Naive thymus-derived CD4-positive, alpha-beta T cell (primary cell): Measurements from ENCODE around the gene ZNF276. TPM values are rescaled to one million over a fixed set of nuclear protein-coding genes. Genes with fewer than 3 reads are reported as not detected.
A peak's percentile ranks its signal among the peaks of the same experiment; 100 is the strongest.
"Not testable (repeated sequence)": the region's sequence is repeated elsewhere in the genome, so short reads cannot be mapped to it uniquely, and the experiment has no call there.

Source experiments
- ATAC-seq: fragments of 150-1000 bp; cut with Tn5 transposase; 2 replicates; pipeline ENCODE4 v1.10.0; 2021; ENCODE audit warnings: mild to moderate bottlenecking, moderate library complexity
- CTCF ChIA-PET: fragments of 350-600 bp; sonication (Branson Sonifier 250); formaldehyde crosslinking; loops from one replicate; lab custom pipeline; 2021; ENCODE audit warnings: antibody characterized with exemption; lab: Charles Lee
- POLR2A ChIA-PET: fragments of 350-600 bp; sonication (Branson Sonifier 250); formaldehyde crosslinking; loops from one replicate; lab custom pipeline; 2021; ENCODE audit warnings: antibody characterized with exemption, inconsistent platforms; lab: Charles Lee
- DNase-seq, 9 donors: peaks; one replicate each; pipeline versions ENCODE4 v3.0.0 to v3.0.0-alpha.2; 2020 to 2022; ENCODE audit warnings: mixed read lengths in 1 of 9
- H3K27ac ChIP-seq: one replicate; pipeline ENCODE4 v1.7.0; 2013; ENCODE audit warnings: mild to moderate bottlenecking, low read depth, low read length, moderate library complexity
- H3K27me3 ChIP-seq, 2 donors: one replicate each; pipeline ENCODE4 v1.7.0; 2013; ENCODE audit warnings: low read length in 2 of 2, mild to moderate bottlenecking in 2 of 2, moderate library complexity in 2 of 2; ENCODE audit not compliant: control insufficient read depth in 2 of 2, insufficient read depth in 2 of 2
- H3K36me3 ChIP-seq, 3 experiments: 1 replicate in 2 of 3; 2 replicates in 1 of 3; pipeline ENCODE4 v1.7.0; 2013; ENCODE audit warnings: low read length in 3 of 3, mild to moderate bottlenecking in 3 of 3, moderate library complexity in 1 of 3; ENCODE audit not compliant: insufficient read depth in 3 of 3, control insufficient read depth in 2 of 3
- H3K4me1 ChIP-seq, 2 donors: one replicate each; pipeline ENCODE4 v1.7.0; 2013; ENCODE audit warnings: low read length in 2 of 2, mild to moderate bottlenecking in 2 of 2, moderate library complexity in 1 of 2; ENCODE audit not compliant: control insufficient read depth in 2 of 2, insufficient read depth in 2 of 2
- H3K4me3 ChIP-seq: 2 replicates; pipeline ENCODE4 v1.7.0; 2013; ENCODE audit warnings: mild to moderate bottlenecking, low read length
- H3K9me3 ChIP-seq, 3 experiments: 1 replicate in 2 of 3; 2 replicates in 1 of 3; pipeline ENCODE4 v1.7.0; 2013; ENCODE audit warnings: low read length in 3 of 3; ENCODE audit not compliant: control insufficient read depth in 2 of 3
- H3K27ac Mint-ChIP-seq, 9 donors: one replicate each; pipeline ENCODE4 v1.8.0; 2020 to 2022; ENCODE audit warnings: mixed read lengths in 9 of 9, mild to moderate bottlenecking in 8 of 9, moderate library complexity in 5 of 9, inconsistent platforms in 2 of 9
- H3K27me3 Mint-ChIP-seq, 5 donors: one replicate each; pipeline ENCODE4 v1.8.0; 2021 to 2022; ENCODE audit warnings: mixed read lengths in 5 of 5, mild to moderate bottlenecking in 1 of 5
- H3K36me3 Mint-ChIP-seq, 5 donors: one replicate each; pipeline ENCODE4 v1.8.0; 2020 to 2022; ENCODE audit warnings: mixed read lengths in 5 of 5, mild to moderate bottlenecking in 3 of 5, inconsistent platforms in 1 of 5
- H3K4me1 Mint-ChIP-seq, 7 donors: one replicate each; pipeline ENCODE4 v1.8.0; 2020 to 2022; ENCODE audit warnings: mixed read lengths in 7 of 7, mild to moderate bottlenecking in 3 of 7, inconsistent platforms in 1 of 7
- H3K4me3 Mint-ChIP-seq, 10 donors: one replicate each; pipeline ENCODE4 v1.8.0; 2020 to 2022; ENCODE audit warnings: mild to moderate bottlenecking in 10 of 10, mixed read lengths in 10 of 10, moderate library complexity in 6 of 10, inconsistent platforms in 2 of 10
- H3K9me3 Mint-ChIP-seq, 11 donors: one replicate each; pipeline ENCODE4 v1.8.0; 2020 to 2022; ENCODE audit warnings: mixed read lengths in 11 of 11, mild to moderate bottlenecking in 4 of 11, inconsistent platforms in 1 of 11, moderate library complexity in 1 of 11
- intact Hi-C, 2 donors: fragments of 100-400 bp; cut with micrococcal nuclease; formaldehyde crosslinking; loops; one replicate each; pipeline ENCODE4 v1.15.1; 2023
- polyA plus RNA-seq, 2 donors: library from polyadenylated mRNA; unstranded; fragments of 300-500 nt; fragmentation: Illumina TruSeq; gene quantifications; one replicate each; pipeline ENCODE4 v1.2.3, GENCODE V29; 2021
- total RNA-seq, 6 experiments: library from RNA in 5 of 6; stranded (reverse) in 5 of 6; gene quantifications; 1 replicate in 5 of 6; 2 replicates in 1 of 6; pipeline ENCODE4 v1.2.3 and lab custom pipeline; 2021 to 2026

Gene ZNF276
- total and polyA plus RNA-seq, 7 experiments from 2014 or later, result 17.0 to 160 (median 115) TPM

DNA sequence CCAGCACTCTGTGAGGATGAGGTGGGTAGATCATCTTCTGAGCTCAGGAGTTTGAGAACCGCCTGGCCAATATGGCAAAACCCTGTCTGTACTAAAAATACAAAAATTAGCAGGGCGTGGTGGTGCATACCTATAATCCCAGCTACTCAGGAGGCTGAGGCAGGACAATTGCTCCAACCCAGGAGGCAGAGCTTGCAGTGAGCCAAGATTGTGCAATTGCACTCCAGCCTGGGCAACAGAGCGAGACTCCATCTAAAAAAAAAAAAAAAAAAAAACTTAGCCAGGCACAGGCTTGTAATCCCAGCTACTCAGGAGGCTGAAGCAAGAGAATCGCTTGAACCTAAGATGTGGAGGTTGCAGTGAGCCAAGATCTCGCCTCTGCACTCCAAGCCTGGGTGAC lies 56.9 kb downstream of the ZNF276 start:
- intact Hi-C loops, H3K27ac Mint-ChIP-seq, H3K4me3 Mint-ChIP-seq, H3K36me3 Mint-ChIP-seq, H3K9me3 Mint-ChIP-seq, H3K4me1 ChIP-seq, H3K4me3 ChIP-seq, H3K27me3 ChIP-seq, H3K4me1 Mint-ChIP-seq, H3K27me3 Mint-ChIP-seq, H3K9me3 ChIP-seq, ATAC-seq, H3K27ac ChIP-seq, DNase-seq, H3K36me3 ChIP-seq: not testable (repeated sequence)
- ChIA-PET CTCF (interaction anchor here (0.6 to 0.7 kb wide), 3 partner anchors 17 to 380 kb away, joined by 3 to 6 read pairs (median 4); no protein-coding TSS in a partner anchor), POLR2A (interaction anchor here (0.6 kb wide), 1 partner anchor 89 kb away, joined by 3 read pairs; no protein-coding TSS in a partner anchor)

DNA sequence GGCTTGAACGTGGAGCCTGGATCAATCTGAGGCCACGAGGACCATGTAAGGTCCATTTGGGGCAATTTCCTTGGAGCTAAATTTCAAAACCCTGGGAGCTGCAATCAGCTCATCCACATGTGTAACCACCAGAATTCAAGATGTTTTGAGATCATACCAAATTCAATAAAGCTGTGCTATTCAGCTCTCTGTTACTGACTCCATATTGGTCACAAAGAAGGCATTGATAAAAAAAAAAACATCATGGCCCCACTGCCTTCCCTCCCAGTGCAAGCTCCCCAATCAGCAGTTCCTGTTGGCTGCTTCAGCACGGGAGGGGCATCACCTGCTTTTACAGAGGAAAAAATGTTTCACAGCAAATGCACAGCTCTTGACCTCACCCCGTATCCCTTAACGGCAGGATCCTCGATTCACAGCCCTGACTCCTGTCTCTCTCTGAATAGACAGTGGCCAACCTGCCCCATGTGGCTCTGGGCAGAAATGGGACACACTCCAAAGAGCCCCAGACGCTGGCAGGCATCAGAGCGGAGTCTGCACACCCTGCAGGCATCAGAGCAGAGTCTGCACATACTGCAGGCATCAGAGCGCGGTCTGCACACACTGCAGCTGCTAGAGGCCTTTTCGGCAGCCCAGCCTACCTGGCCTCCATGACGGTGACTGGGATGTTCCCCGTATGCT lies 58.0 kb downstream of the ZNF276 start:
- Histone ChIP-seq H3K4me3 (no peak overlapping the region), H3K9me3 (no peaks in the 10 kb centered on the region), H3K36me3 (no peaks in the 10 kb centered on the region), H3K4me1 (peaks cover 2 to 10% of the 10 kb centered on the region in 2 donors), H3K27ac (no peak overlapping the region), H3K27me3 (no peaks in the 10 kb centered on the region)
- Mint-ChIP-seq H3K36me3 (peaks cover 0 to 9% (median 0%) of the 10 kb centered on the region in 5 donors), H3K9me3 (no peaks in the 10 kb centered on the region), H3K4me1 (peaks cover 2 to 8% (median 7%) of the 10 kb centered on the region in 7 donors), H3K4me3 (no peak overlapping the region), H3K27ac (no peak overlapping the region), H3K27me3 (no peaks in the 10 kb centered on the region)
- ChIA-PET POLR2A (no interaction called here), CTCF (no interaction called here)
- ATAC-seq (no peak), DNase-seq (no peak)
- intact Hi-C loops, result no loop called here

DNA sequence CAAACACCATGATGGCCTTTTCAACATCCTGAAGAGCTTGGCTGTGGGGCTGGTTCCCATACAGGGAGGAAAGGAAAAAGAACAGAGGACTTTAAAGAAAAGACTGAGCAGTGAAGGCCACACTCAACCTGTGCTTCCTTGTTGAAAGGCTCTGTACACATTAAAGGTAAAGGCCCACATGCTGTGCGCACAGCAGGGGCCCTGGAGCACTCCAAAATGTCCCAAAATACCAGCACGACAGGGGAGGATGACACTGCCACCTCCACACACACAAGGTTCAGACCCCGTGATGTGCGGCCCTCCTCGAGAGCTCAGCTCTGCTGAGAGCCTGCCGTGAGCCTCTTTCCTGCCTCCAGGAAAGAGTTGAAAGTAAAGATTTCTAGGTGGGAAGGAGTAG lies 58.6 kb downstream of the ZNF276 start:
- H3K4me1 ChIP-seq, result peaks cover 7 to 16% of the 10 kb centered on the region in 2 donors
- H3K4me3 Mint-ChIP-seq, result no peak overlapping the region
- DNase-seq (no peak), ATAC-seq (no peak)
- no peaks in the 10 kb centered on the region for H3K27me3 ChIP-seq
- intact Hi-C loops, result no loop called here
- H3K36me3 Mint-ChIP-seq, result peaks cover 0 to 13% (median 0%) of the 10 kb centered on the region in 5 donors
- H3K4me1 Mint-ChIP-seq, result peaks cover 7 to 13% (median 12%) of the 10 kb centered on the region in 7 donors
- H3K27me3 Mint-ChIP-seq, result no peaks in the 10 kb centered on the region
- POLR2A ChIA-PET, result no interaction called here
- H3K9me3 ChIP-seq, result no peaks in the 10 kb centered on the region
- H3K27ac Mint-ChIP-seq, result no peak overlapping the region
- CTCF ChIA-PET, result no interaction called here
- H3K36me3 ChIP-seq, result no peaks in the 10 kb centered on the region
- H3K4me3 ChIP-seq, result no peak overlapping the region
- no peak overlapping the region for H3K27ac ChIP-seq
- H3K9me3 Mint-ChIP-seq, result no peaks in the 10 kb centered on the region

DNA sequence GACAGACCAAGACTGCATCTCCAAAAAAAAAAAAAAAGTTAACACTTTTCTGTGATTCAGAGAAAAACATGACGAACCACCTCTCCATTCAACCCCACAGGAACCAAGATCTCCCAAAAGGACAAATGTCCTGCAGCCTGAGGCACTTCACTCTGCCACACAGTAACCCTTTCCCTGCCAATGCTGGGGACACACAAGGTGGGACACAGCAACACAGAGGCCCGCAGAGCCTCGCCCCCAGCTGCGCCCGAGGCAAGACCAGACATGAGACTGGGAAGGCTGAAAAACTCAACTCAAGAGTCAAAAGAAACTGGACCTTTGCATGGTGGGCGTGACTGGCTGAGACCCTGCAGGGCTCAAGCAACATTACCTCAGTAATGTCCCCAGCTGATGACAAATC lies 61.2 kb downstream of the ZNF276 start:
- no peak overlapping the region for H3K4me3 ChIP-seq
- CTCF ChIA-PET, result interaction anchor here (0.6 kb wide), 1 partner anchor 546 kb away, joined by 3 read pairs; no protein-coding TSS in a partner anchor
- Mint-ChIP-seq H3K4me1 (peaks cover 21 to 32% (median 28%) of the 10 kb centered on the region in 7 donors), H3K4me3 (peak overlapping the region in 1 of 10 donors; percentile 25), H3K9me3 (no peaks in the 10 kb centered on the region), H3K36me3 (peaks cover 0 to 15% (median 0%) of the 10 kb centered on the region in 5 donors), H3K27ac (peak overlapping the region in 2 of 9 donors; percentile 3 to 9), H3K27me3 (no peaks in the 10 kb centered on the region)
- H3K9me3 ChIP-seq, result no peaks in the 10 kb centered on the region
- POLR2A ChIA-PET, result interaction anchor here (0.7 kb wide), 1 partner anchor 58 kb away, joined by 4 read pairs; no protein-coding TSS in a partner anchor
- no peaks in the 10 kb centered on the region for H3K27me3 ChIP-seq
- H3K27ac ChIP-seq, result no peak overlapping the region
- ATAC-seq, result no peak
- intact Hi-C loops, result no loop called here
- H3K36me3 ChIP-seq, result no peaks in the 10 kb centered on the region
- peaks cover 28 to 36% of the 10 kb centered on the region in 2 donors for H3K4me1 ChIP-seq
- DNase-seq, result no peak

DNA sequence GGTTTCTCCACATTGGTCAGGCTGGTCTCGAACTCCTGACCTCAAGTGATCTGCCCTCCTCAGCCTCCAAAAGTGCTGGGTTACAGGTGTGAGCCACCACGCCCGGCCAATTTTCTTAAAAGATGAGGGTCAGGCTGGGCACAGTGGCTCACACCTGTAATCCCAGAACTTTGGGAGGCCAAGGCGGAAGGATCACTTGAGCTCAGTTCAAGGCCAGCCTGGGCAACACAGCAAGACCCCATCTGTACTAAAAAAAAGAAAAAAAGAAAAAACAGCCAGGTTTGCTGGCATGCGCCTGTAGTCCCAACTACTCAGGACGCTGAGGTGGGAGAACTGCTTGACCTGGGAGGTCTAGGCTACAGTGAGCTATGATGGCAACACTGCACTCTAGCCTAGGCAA lies 62.6 kb downstream of the ZNF276 start:
- intact Hi-C loops, result loop anchor here in 1 of 2 donors (2.0 kb wide), 1 partner anchor 19 kb away; no protein-coding TSS in a partner anchor
- not testable (repeated sequence) for H3K36me3 ChIP-seq, H3K9me3 Mint-ChIP-seq

DNA sequence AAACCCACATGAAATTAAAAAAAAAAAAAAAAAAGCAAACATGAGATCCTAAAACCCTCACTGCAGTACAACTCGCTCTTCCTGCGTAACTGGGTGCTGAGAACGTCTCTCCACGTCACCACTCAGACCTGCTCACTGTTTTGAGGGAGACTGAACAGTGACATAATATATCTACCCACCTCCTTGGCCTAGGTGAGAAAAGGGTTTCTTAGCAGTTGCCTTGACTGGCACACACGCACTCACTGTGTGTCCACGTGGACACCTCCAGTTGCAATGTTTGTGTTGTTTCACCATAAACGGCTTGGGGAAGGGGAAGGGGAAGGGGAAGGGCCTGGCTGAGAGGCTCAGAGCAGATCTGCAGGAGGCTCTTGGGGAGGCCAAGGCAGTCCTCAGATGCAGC lies 63.1 kb downstream of the ZNF276 start:
- peaks cover 28 to 36% of the 10 kb centered on the region in 2 donors for H3K4me1 ChIP-seq
- peaks cover 21 to 32% (median 28%) of the 10 kb centered on the region in 7 donors for H3K4me1 Mint-ChIP-seq
- no peaks in the 10 kb centered on the region for H3K9me3 Mint-ChIP-seq
- H3K27me3 Mint-ChIP-seq, result no peaks in the 10 kb centered on the region
- CTCF ChIA-PET, result interaction anchor here (4.7 kb wide), 1 partner anchor 78 kb away, joined by 27 read pairs; no protein-coding TSS in a partner anchor
- H3K27ac ChIP-seq, result no peak overlapping the region
- intact Hi-C loops, result loop anchor here in 1 of 2 donors (2.0 kb wide), 1 partner anchor 20 kb away; no protein-coding TSS in a partner anchor
- peak overlapping the region; percentile 39 to 91 (median 86) for H3K27ac Mint-ChIP-seq
- H3K36me3 Mint-ChIP-seq, result peaks cover 0 to 15% (median 0%) of the 10 kb centered on the region in 5 donors
- H3K4me3 Mint-ChIP-seq, result peak overlapping the region in 9 of 10 donors; percentile 26 to 75 (median 59)
- no peaks in the 10 kb centered on the region for H3K9me3 ChIP-seq
- ATAC-seq (peak; percentile 74), DNase-seq (peak in 5 of 9 donors; percentile 6 to 38 (median 23))
- POLR2A ChIA-PET, result interaction anchor here (0.6 to 3.3 kb wide), 7 partner anchors 11 to 712 kb away, joined by 3 to 15 read pairs (median 3); no protein-coding TSS in a partner anchor
- no peak overlapping the region for H3K4me3 ChIP-seq
- no peaks in the 10 kb centered on the region for H3K36me3 ChIP-seq
- no peaks in the 10 kb centered on the region for H3K27me3 ChIP-seq

More for the DNA sequence above, 62.6 kb downstream of the ZNF276 start:
- not testable (repeated sequence) for H3K4me3 ChIP-seq, H3K27me3 ChIP-seq, H3K9me3 ChIP-seq, ATAC-seq, H3K27ac ChIP-seq, H3K27me3 Mint-ChIP-seq, DNase-seq
- Mint-ChIP-seq H3K36me3 (peaks cover 0 to 15% (median 0%) of the 10 kb centered on the region in 5 donors), H3K4me1 (peaks cover 21 to 32% (median 28%) of the 10 kb centered on the region in 7 donors), H3K27ac (peak overlapping the region in 6 of 9 donors; percentile 39 to 88 (median 87)), H3K4me3 (peak overlapping the region in 2 of 10 donors; percentile 62 to 75)
- CTCF ChIA-PET, result interaction anchor here (4.7 kb wide), 1 partner anchor 77 kb away, joined by 27 read pairs; no protein-coding TSS in a partner anchor
- peaks cover 28 to 36% of the 10 kb centered on the region in 2 donors for H3K4me1 ChIP-seq
- POLR2A ChIA-PET, result interaction anchor here (0.7 to 3.3 kb wide), 3 partner anchors 22 to 711 kb away, joined by 3 to 15 read pairs (median 9); no protein-coding TSS in a partner anchor
